ENCODE results near the gene GPR107.

DNA sequence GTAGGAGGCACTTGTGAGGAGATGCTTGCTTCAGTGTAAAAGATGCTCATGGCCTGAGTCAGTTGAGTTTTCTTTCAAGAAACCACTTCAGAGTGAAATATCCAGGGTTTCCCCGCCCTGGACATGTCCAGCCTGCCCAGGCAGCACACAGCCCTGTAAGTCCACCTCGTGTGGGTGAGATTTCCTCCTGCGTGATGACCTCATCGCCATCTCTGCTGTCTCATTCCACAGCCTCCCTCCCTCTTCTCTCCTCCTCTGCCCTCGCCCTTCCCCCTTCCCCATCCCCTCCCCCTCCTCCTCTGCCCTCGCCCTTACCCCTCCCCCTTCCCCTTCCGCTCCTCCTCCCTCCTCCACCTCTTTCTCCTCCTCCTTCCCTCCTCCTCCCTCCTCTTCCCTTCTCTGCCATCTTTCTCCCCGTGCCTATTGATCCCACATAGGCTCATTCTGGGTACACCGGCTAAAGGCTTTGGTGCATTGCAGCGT, 84.5 kb downstream of the GPR107 start:
- TF ChIP-seq POLR2A (IDR thresholded peaks at IDR 0.05) (no peak), EP300 (IDR thresholded peaks at IDR 0.05) (no peak)
- TF ChIP-seq, protein P1, sequence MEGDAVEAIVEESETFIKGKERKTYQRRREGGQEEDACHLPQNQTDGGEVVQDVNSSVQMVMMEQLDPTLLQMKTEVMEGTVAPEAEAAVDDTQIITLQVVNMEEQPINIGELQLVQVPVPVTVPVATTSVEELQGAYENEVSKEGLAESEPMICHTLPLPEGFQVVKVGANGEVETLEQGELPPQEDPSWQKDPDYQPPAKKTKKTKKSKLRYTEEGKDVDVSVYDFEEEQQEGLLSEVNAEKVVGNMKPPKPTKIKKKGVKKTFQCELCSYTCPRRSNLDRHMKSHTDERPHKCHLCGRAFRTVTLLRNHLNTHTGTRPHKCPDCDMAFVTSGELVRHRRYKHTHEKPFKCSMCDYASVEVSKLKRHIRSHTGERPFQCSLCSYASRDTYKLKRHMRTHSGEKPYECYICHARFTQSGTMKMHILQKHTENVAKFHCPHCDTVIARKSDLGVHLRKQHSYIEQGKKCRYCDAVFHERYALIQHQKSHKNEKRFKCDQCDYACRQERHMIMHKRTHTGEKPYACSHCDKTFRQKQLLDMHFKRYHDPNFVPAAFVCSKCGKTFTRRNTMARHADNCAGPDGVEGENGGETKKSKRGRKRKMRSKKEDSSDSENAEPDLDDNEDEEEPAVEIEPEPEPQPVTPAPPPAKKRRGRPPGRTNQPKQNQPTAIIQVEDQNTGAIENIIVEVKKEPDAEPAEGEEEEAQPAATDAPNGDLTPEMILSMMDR (IDR thresholded peaks at IDR 0.05): no peak

Measured in stomach (tissue), 4 donors.